HepG2 (cell line): ENCODE measurements around the gene MAFB.

Experiments used
- POLR2A ChIP-seq, 2 experiments: IDR thresholded peaks; 2 replicates each; pipeline ENCODE4 v1.6.1; 2011; ENCODE audit warnings: low read depth in 2 of 2, low read length in 2 of 2, mild to moderate bottlenecking in 1 of 2, moderate library complexity in 1 of 2; ENCODE audit not compliant: insufficient read depth in 1 of 2
- SMAD3 ChIP-seq: sonication (generic); formaldehyde crosslinking; IDR thresholded peaks from 2 replicates; pipeline ENCODE4 v1.4.0; 2020; ENCODE audit warnings: missing genetic modification reagents
- XRCC5 ChIP-seq: fragments of 200-400 bp; formaldehyde crosslinking; optimal IDR thresholded peaks from 2 replicates; pipeline ENCODE3; 2017; ENCODE audit warnings: mild to moderate bottlenecking, low read length
- TF ChIP-seq, protein P1 (sequence below): sonication (generic); formaldehyde crosslinking; IDR thresholded peaks from 2 replicates; pipeline ENCODE4 v1.4.0; 2020; ENCODE audit warnings: missing genetic modification reagents, borderline replicate concordance
- TF ChIP-seq, protein P2 (sequence below): sonication (generic); formaldehyde crosslinking; IDR thresholded peaks from 2 replicates; pipeline ENCODE4 v1.5.0; 2020; ENCODE audit warnings: mild to moderate bottlenecking, missing genetic modification reagents, moderate library complexity

DNA sequence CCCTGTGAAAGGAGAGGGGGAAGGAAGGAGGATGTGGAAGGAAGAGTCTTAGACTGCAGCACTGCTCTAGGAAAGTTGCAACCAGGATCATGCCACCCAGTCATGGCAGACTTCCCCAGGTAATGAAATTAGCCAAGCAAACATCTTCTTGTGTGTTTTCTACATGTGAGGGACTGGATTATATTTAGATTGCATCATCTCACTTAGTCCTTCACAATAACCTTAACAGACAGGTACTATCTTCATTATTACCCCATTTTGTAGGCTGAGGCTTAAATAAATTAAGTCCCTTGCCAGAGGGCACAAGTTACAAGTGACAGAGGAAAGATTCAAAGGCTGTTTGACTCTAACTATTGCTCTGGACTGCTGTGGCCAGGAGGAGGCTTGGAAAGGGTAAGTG is 9.7 kb upstream of the MAFB start:
- TF ChIP-seq SMAD3 (CRISPR knock-in tag) (no peak), POLR2A (IDR thresholded peaks at IDR 0.05; ENCODE audit: insufficient read depth in 1 of 2, low read depth in 2 of 2, low read length in 2 of 2) (no peak), XRCC5 (no peak)
- TF ChIP-seq, protein P1, sequence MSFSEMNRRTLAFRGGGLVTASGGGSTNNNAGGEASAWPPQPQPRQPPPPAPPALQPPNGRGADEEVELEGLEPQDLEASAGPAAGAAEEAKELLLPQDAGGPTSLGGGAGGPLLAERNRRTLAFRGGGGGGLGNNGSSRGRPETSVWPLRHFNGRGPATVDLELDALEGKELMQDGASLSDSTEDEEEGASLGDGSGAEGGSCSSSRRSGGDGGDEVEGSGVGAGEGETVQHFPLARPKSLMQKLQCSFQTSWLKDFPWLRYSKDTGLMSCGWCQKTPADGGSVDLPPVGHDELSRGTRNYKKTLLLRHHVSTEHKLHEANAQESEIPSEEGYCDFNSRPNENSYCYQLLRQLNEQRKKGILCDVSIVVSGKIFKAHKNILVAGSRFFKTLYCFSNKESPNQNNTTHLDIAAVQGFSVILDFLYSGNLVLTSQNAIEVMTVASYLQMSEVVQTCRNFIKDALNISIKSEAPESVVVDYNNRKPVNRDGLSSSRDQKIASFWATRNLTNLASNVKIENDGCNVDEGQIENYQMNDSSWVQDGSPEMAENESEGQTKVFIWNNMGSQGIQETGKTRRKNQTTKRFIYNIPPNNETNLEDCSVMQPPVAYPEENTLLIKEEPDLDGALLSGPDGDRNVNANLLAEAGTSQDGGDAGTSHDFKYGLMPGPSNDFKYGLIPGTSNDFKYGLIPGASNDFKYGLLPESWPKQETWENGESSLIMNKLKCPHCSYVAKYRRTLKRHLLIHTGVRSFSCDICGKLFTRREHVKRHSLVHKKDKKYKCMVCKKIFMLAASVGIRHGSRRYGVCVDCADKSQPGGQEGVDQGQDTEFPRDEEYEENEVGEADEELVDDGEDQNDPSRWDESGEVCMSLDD (CRISPR knock-in tag) = no peak
- TF ChIP-seq, protein P2, sequence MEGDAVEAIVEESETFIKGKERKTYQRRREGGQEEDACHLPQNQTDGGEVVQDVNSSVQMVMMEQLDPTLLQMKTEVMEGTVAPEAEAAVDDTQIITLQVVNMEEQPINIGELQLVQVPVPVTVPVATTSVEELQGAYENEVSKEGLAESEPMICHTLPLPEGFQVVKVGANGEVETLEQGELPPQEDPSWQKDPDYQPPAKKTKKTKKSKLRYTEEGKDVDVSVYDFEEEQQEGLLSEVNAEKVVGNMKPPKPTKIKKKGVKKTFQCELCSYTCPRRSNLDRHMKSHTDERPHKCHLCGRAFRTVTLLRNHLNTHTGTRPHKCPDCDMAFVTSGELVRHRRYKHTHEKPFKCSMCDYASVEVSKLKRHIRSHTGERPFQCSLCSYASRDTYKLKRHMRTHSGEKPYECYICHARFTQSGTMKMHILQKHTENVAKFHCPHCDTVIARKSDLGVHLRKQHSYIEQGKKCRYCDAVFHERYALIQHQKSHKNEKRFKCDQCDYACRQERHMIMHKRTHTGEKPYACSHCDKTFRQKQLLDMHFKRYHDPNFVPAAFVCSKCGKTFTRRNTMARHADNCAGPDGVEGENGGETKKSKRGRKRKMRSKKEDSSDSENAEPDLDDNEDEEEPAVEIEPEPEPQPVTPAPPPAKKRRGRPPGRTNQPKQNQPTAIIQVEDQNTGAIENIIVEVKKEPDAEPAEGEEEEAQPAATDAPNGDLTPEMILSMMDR (CRISPR knock-in tag) = no peak
